K562 (cell line): ENCODE measurements around the gene CRABP2. TPM values are rescaled to one million over a fixed set of nuclear protein-coding genes. Genes with fewer than 3 reads are reported as not detected.

ENCODE experiments used
- ATAC-seq: fragments of 200-7000 bp; cut with Tn5 transposase; 3 replicates; pipeline ENCODE4 v1.9.1; 2020; ENCODE audit warnings: moderate library complexity
- BruUV-seq: library from RNA; stranded (reverse); fragments of 400-500 nt; replicated peaks from 2 replicates; lab custom pipeline; 2021; lab: Mats Ljungman, UMichigan
- CTCF ChIA-PET: fragments of 300-600 bp; formaldehyde crosslinking; extraction: SDS; loops from one replicate; lab custom pipeline; 2021; ENCODE audit warnings: low intra/inter-chr PET ratio; lab: Yijun Ruan, JAX
- POLR2A ChIA-PET: fragments of 300-600, 350-650 bp; sonication (Branson Sonifier 250); formaldehyde crosslinking; extraction: SDS; loops from one replicate; lab custom pipeline; 2021; ENCODE audit warnings: antibody characterized with exemption, inconsistent platforms; lab: Yijun Ruan, JAX
- DNase-seq, 4 experiments: peaks; one replicate each; pipeline versions ENCODE4 v3.0.0 to v3.0.0-alpha.2; 2011 to 2018; ENCODE audit warnings: low spot score in 3 of 4, mixed read lengths in 3 of 4; ENCODE audit errors: extremely low read depth in 1 of 4
- FAIRE-seq: peaks from 2 replicates; lab custom pipeline; 2011; peaks lifted over from hg19 to GRCh38; lab: Jason Lieb, UNC
- H2AFZ ChIP-seq: 2 replicates; pipeline ENCODE4 v1.6.0; 2011; ENCODE audit warnings: low read depth, low read length, control low read depth, inconsistent platforms
- H3K27ac ChIP-seq: fragments of 200-600 bp; 3 replicates; pipeline ENCODE4 v1.8.0; 2011; ENCODE audit warnings: low read depth, mild to moderate bottlenecking, control low read depth, inconsistent platforms, low read length, moderate library complexity, mixed read lengths; ENCODE audit errors: extremely low read depth
- H3K27me3 ChIP-seq, 2 experiments: fragments of 300-600 bp in 1 of 2; 2 replicates in 1 of 2; 3 replicates in 1 of 2; pipeline versions ENCODE4 v1.6.0 to v1.8.0; 2011; ENCODE audit warnings: inconsistent platforms in 2 of 2, low read length in 2 of 2, mild to moderate bottlenecking in 1 of 2, mixed read lengths in 1 of 2, moderate library complexity in 1 of 2; ENCODE audit not compliant: control insufficient read depth in 2 of 2, insufficient read depth in 2 of 2
- H3K36me3 ChIP-seq: fragments of 300-600 bp; 3 replicates; pipeline ENCODE4 v1.8.0; 2011; ENCODE audit warnings: mild to moderate bottlenecking, low read length, inconsistent platforms; ENCODE audit not compliant: control insufficient read depth, insufficient read depth
- H3K4me1 ChIP-seq, 2 experiments: fragments of 200-600 bp in 1 of 2; replicated peaks in 1 of 2; 2 replicates in 1 of 2; 3 replicates in 1 of 2; pipeline versions ENCODE4 v1.5.1 to v1.8.0; 2011; ENCODE audit warnings: inconsistent platforms in 2 of 2, low read length in 2 of 2, mild to moderate bottlenecking in 1 of 2, mixed read lengths in 1 of 2, moderate library complexity in 1 of 2; ENCODE audit not compliant: control insufficient read depth in 2 of 2, insufficient read depth in 2 of 2
- H3K4me2 ChIP-seq: 2 replicates; pipeline ENCODE4 v1.6.1; 2011; ENCODE audit warnings: low read length, control low read depth, inconsistent platforms, mixed read lengths; ENCODE audit not compliant: insufficient read depth
- H3K4me3 ChIP-seq: fragments of 200-600 bp; sonication (generic), shearing (Covaris generic); 2 replicates; pipeline ENCODE4 v1.5.1; 2016; ENCODE audit warnings: control low read depth, inconsistent platforms
- H3K79me2 ChIP-seq: fragments of 200-600 bp; 3 replicates; pipeline ENCODE4 v1.8.0; 2011; ENCODE audit warnings: low read length, inconsistent platforms; ENCODE audit not compliant: control insufficient read depth, insufficient read depth
- H3K9ac ChIP-seq, 2 experiments: 2 replicates each; pipeline versions ENCODE4 v1.6.0 to v1.6.1; 2011; ENCODE audit warnings: low read depth in 2 of 2, low read length in 2 of 2, control low read depth in 1 of 2, inconsistent platforms in 1 of 2, mild to moderate bottlenecking in 1 of 2, mixed read lengths in 1 of 2; ENCODE audit not compliant: insufficient read depth in 1 of 2
- H3K9me1 ChIP-seq: one replicate; pipeline ENCODE4 v1.6.0; 2011; ENCODE audit warnings: inconsistent platforms, mild to moderate bottlenecking, low read length, moderate library complexity; ENCODE audit not compliant: control insufficient read depth, insufficient read depth
- H3K9me3 ChIP-seq: replicated peaks from 2 replicates; pipeline ENCODE4 v1.5.1; 2011; ENCODE audit warnings: low read depth, low read length, inconsistent platforms; ENCODE audit not compliant: control insufficient read depth, insufficient read depth
- H4K20me1 ChIP-seq: replicated peaks from 2 replicates; pipeline ENCODE4 v1.6.1; 2011; ENCODE audit warnings: low read length, inconsistent platforms, mixed read lengths; ENCODE audit not compliant: control insufficient read depth, insufficient read depth
- HMGN3 ChIP-seq: IDR thresholded peaks from 2 replicates; pipeline ENCODE4 v1.6.1; 2011; ENCODE audit warnings: borderline replicate concordance, low read depth, mild to moderate bottlenecking, mixed read lengths, low read length; ENCODE audit not compliant: insufficient read length; ENCODE audit errors: extremely low read depth
- NFATC3 ChIP-seq: fragments of 450-650 bp; IDR thresholded peaks from 2 replicates; pipeline ENCODE4 v1.6.1; 2017; ENCODE audit warnings: mild to moderate bottlenecking
- POLR2G ChIP-seq: fragments of 200-400 bp; formaldehyde crosslinking; IDR thresholded peaks from 2 replicates; pipeline ENCODE4 v1.6.1; 2017; ENCODE audit warnings: low read depth, mild to moderate bottlenecking, antibody characterized with exemption, low read length, moderate library complexity
- RBFOX2 ChIP-seq: fragments of 200-400 bp; formaldehyde crosslinking; IDR thresholded peaks from 2 replicates; pipeline ENCODE4 v1.6.1; 2017; ENCODE audit warnings: low read depth, mild to moderate bottlenecking, low read length, moderate library complexity
- WGBS: fragments of 100-300 bp; shearing (Covaris generic); methylation state at CpG from one replicate; pipeline ENCODE4 v1.1.6; 2016; ENCODE audit warnings: low coverage, mixed read lengths; ENCODE audit not compliant: insufficient coverage; ENCODE audit errors: missing lambda C conversion rate; 5-methylcytosine and 5-hydroxymethylcytosine counted together
- in situ Hi-C: fragments of 300-500 bp; cut with MboI; formaldehyde crosslinking; loops from 4 replicates; pipeline ENCODE4 v1.15.0; 2018; ENCODE audit warnings: inconsistent platforms, mixed read lengths
- intact Hi-C: fragments of 100-400 bp; cut with micrococcal nuclease; formaldehyde crosslinking; loops from 2 replicates; pipeline ENCODE4 v1.14.2; 2022
- polyA plus RNA-seq, 8 experiments: library from polyadenylated mRNA; depleted of rRNA in 4 of 8; stranded (reverse) in 5 of 8; unstranded in 3 of 8; fragments of >200 nt; fragmentation: Nextera tagmentation in 2 of 8; fragmentation: Illumina TruSeq in 1 of 8; extraction: Ambion mirVana in 2 of 8; extraction: Trizol in 1 of 8; gene quantifications; 2 replicates each; pipeline versions ENCODE4 v1.2.1 to v1.2.3, GENCODE V29; 2011 to 2014; ENCODE audit warnings: inconsistent platforms in 1 of 8, missing spikeins in 1 of 8
- total RNA-seq, 7 experiments: library from RNA; depleted of rRNA in 6 of 7; stranded (reverse); fragments of >200 nt in 6 of 7; fragmentation: Illumina TruSeq in 2 of 7; extraction: Trizol in 2 of 7; gene quantifications; 2 replicates each; pipeline versions ENCODE4 v1.2.1 to v1.2.3, GENCODE V29; 2011 to 2021; ENCODE audit warnings: low replicate concordance in 1 of 7

CRABP2 gene
- total and polyA plus RNA-seq, 9 of the 15 experiments (the other 6 are each of a cell fraction or from before 2014, with no cell fraction given): 0.30 to 2.5 (median 0.82) TPM

DNA sequence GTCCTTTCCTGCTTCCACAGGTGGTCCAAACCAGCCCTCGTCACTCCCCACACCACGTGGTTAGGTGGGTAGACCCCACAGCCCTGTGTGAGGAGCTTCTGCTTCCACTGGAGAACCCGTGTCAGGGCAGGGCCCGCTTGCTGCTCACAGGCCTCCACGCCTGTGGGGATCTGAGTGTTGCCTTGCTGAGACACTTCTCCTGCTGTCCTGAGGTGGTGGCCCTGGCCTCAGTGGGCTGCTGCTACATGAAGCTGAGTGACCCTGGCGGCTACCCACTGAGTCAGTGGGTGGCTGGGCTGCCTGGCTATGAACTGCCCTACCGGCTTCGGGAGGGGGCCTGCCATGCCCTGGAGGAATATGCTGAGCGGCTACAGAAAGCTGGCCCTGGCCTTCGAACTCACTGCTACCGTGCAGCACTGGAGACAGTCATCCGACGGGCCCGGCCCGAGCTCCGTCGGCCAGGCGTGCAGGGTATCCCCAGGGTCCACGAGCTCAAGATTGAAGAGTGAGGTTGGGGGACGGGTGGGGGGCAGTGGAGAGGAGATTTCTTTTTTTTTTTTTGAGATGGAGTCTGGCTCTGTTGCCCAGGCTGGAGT lies 28.7 kb upstream of the CRABP2 start:
- H3K36me3 ChIP-seq: peaks cover 76% of the 10 kb centered on the region
- H4K20me1 ChIP-seq: 0 out of 2 replicates have a peak, but pooled peaks cover under 1% of the 10 kb centered on the region
- no TSS peak for BruUV-seq
- H3K27ac ChIP-seq: no peak overlapping the region
- intact Hi-C loops (no loop called here), in situ Hi-C loops (loop anchor here (25.0 kb wide), 1 partner anchor 1422 kb away; the partner anchor contains the start of genes FDPS, PKLR and RUSC1)
- peak overlapping the region in 1 of 2 experiments; percentile 3; a peak in 1 of 4 replicates for H3K9ac ChIP-seq
- peaks cover 24% of the 10 kb centered on the region for H3K79me2 ChIP-seq
- WGBS: 93% methylated on average over 20 of the region's 20 CpGs
- H2AFZ ChIP-seq: no peak overlapping the region
- DNase-seq: no peak
- H3K9me3 ChIP-seq: no peaks in the 10 kb centered on the region
- TF ChIP-seq NFATC3: no peak
- TF ChIP-seq POLR2G: peak; percentile 60; the same call in 1 of the 2 replicates
- peak; percentile 44; the same call in 1 of the 2 replicates for TF ChIP-seq RBFOX2
- peak; percentile 23 for TF ChIP-seq HMGN3
- no peak for ATAC-seq
- no peaks in the 10 kb centered on the region for H3K9me1 ChIP-seq
- H3K4me3 ChIP-seq: no peak overlapping the region
- POLR2A ChIA-PET: no interaction called here
- CTCF ChIA-PET: no interaction called here
- peaks cover under 1 to 8% of the 10 kb centered on the region in 2 experiments; a peak in 3 of 5 replicates for H3K4me1 ChIP-seq
- H3K4me2 ChIP-seq: no peak overlapping the region
- FAIRE-seq: no peak
- H3K27me3 ChIP-seq: no peaks in the 10 kb centered on the region
